Mucosa of descending colon (tissue), 3 donors: Measurements from ENCODE around the gene FAM32A. TPM values are rescaled to one million over a fixed set of nuclear protein-coding genes. Genes with fewer than 3 reads are reported as not detected.

Experiments used
- ATAC-seq: fragments of 200-7000 bp; cut with Tn5 transposase; one replicate; pipeline ENCODE4 v1.9.1; 2020; ENCODE audit warnings: mild to moderate bottlenecking, moderate library complexity
- DNase-seq, 3 donors: peaks; one replicate each; pipeline ENCODE4 v3.0.0-alpha.2; 2020
- H3K36me3 ChIP-seq: fragments of 200-600 bp; one replicate; pipeline ENCODE4 v1.8.0; 2021; ENCODE audit warnings: low read depth, mild to moderate bottlenecking
- H3K4me1 ChIP-seq: fragments of 200-600 bp; one replicate; pipeline ENCODE4 v1.8.0; 2021; ENCODE audit warnings: low read depth, mild to moderate bottlenecking
- H3K4me3 ChIP-seq: fragments of 200-600 bp; one replicate; pipeline ENCODE4 v1.8.0; 2021; ENCODE audit warnings: mild to moderate bottlenecking
- H3K9me3 ChIP-seq: fragments of 200-600 bp; one replicate; pipeline ENCODE4 v1.8.0; 2021; ENCODE audit warnings: mild to moderate bottlenecking
- CTCF ChIP-seq: fragments of 200-600 bp; IDR thresholded peaks from one replicate; pipeline ENCODE4 v1.8.0; 2022; ENCODE audit warnings: antibody characterized with exemption, mild to moderate bottlenecking
- intact Hi-C, 2 donors: fragments of 100-400 bp; cut with DNase I in 1 of 2; cut with micrococcal nuclease in 1 of 2; formaldehyde crosslinking; loops; one replicate each; pipeline versions ENCODE4 v1.11.0 to v1.11.1; 2022; cut with DNase I, micrococcal nuclease
- total RNA-seq, 3 donors: library from RNA; stranded (reverse); fragmentation: NEBNext Ultra II Directional in 2 of 3; extraction: Animal tissue kit (Norgen Biotek cat#: 25700) in 2 of 3; gene quantifications; one replicate each; pipeline versions ENCODE4 v1.2.1 to v1.2.4, GENCODE V29; 2021 to 2023
- donor health status: DM: no; HTN: no; CAD: no; lungs with moderate emphysema.
- donor health status: DM: no; HTN: no; CAD: no.
- donor health status: DM: no; HTN: yes; CAD: no.

Gene FAM32A
- total RNA-seq, 3 donors from 2014 or later = 77.1 to 88.3 (median 77.8) TPM

GRCh38 chr19:16207063-16207462 is 21.9 kb downstream of the FAM32A start:
- H3K36me3 ChIP-seq = no peaks in the 10 kb centered on the region
- no peak overlapping the region for H3K4me3 ChIP-seq

GRCh38 chr19:16207490-16208025 is 22.3 kb downstream of the FAM32A start:
- ATAC-seq (no peak), DNase-seq (no peak)
- Histone ChIP-seq H3K36me3 (no peaks in the 10 kb centered on the region), H3K9me3 (no peaks in the 10 kb centered on the region), H3K4me1 (no peaks in the 10 kb centered on the region), H3K4me3 (no peak overlapping the region)
- intact Hi-C loops = no loop called here
- TF ChIP-seq CTCF = no peak

More at GRCh38 chr19:16207063-16207462, 21.9 kb downstream of the FAM32A start:
- Histone ChIP-seq H3K9me3 (no peaks in the 10 kb centered on the region), H3K4me1 (no peaks in the 10 kb centered on the region)
- intact Hi-C loops = no loop called here
- no peak for TF ChIP-seq CTCF
- no peak for DNase-seq
- no peak for ATAC-seq

- no peak for TF ChIP-seq CTCF
- H3K4me3 ChIP-seq = no peak overlapping the region
- no peaks in the 10 kb centered on the region for H3K4me1 ChIP-seq
- H3K9me3 ChIP-seq = no peaks in the 10 kb centered on the region
- intact Hi-C loops = no loop called here
- no peaks in the 10 kb centered on the region for H3K36me3 ChIP-seq
- ATAC-seq (no peak), DNase-seq (no peak)
Observed at GRCh38 chr19:16208064-16208759, 23.0 kb downstream of the FAM32A start.

GRCh38 chr19:16208847-16209665 is 23.8 kb downstream of the FAM32A start:
- H3K4me1 ChIP-seq = no peaks in the 10 kb centered on the region
- no peak for ATAC-seq
- intact Hi-C loops = no loop called here
- no peaks in the 10 kb centered on the region for H3K9me3 ChIP-seq
- TF ChIP-seq CTCF = no peak
- no peak overlapping the region for H3K4me3 ChIP-seq
- no peak for DNase-seq
- H3K36me3 ChIP-seq = no peaks in the 10 kb centered on the region

GRCh38 chr19:16210168-16210567 is 25.0 kb downstream of the FAM32A start:
- no peaks in the 10 kb centered on the region for H3K36me3 ChIP-seq
- TF ChIP-seq CTCF = no peak
- no peak for ATAC-seq
- intact Hi-C loops = no loop called here
- H3K9me3 ChIP-seq = no peaks in the 10 kb centered on the region
- no peak overlapping the region for H3K4me3 ChIP-seq
- DNase-seq = no peak
- no peaks in the 10 kb centered on the region for H3K4me1 ChIP-seq
